NCI-H2107 treated with DMSO at 0.1 percent for 48 hours (cell line): ENCODE measurements around the gene NVL.
"Not testable (repeated sequence)": the region's sequence is repeated elsewhere in the genome, so short reads cannot be mapped to it uniquely, and the experiment has no call there.

Experiments used
- DNase-seq: peaks from one replicate; lab custom pipeline; 2025; ENCODE audit not compliant: unreplicated experiment; lab: John Stamatoyannopoulos, UW

NVL gene

GRCh38 chr1:224237119-224237881 lies 92.7 kb downstream of the NVL start:
- no peak for DNase-seq

GRCh38 chr1:224235813-224236493 lies 94.0 kb downstream of the NVL start:
- DNase-seq: no peak

- no peak for DNase-seq
Observed at GRCh38 chr1:224234017-224234416, 96.0 kb downstream of the NVL start.

- DNase-seq: no peak
Observed at GRCh38 chr1:224226849-224227502, 103.0 kb downstream of the NVL start.

GRCh38 chr1:224223819-224224714 lies 105.9 kb downstream of the NVL start:
- DNase-seq: no peak

- DNase-seq: no peak
Observed at GRCh38 chr1:224219612-224220059, 110.3 kb downstream of the NVL start.

- DNase-seq: no peak
Observed at GRCh38 chr1:224219011-224219611, 110.9 kb downstream of the NVL start.

GRCh38 chr1:224217655-224218623 lies 112.0 kb downstream of the NVL start:
- no peak for DNase-seq

GRCh38 chr1:224216382-224216781 lies 113.6 kb downstream of the NVL start:
- DNase-seq: no peak

GRCh38 chr1:224213438-224214119 lies 116.4 kb downstream of the NVL start:
- no peak for DNase-seq

- no peak for DNase-seq
Observed at GRCh38 chr1:224212618-224213061, 117.3 kb downstream of the NVL start.

- no peak for DNase-seq
Observed at GRCh38 chr1:224211206-224211962, 118.6 kb downstream of the NVL start.

GRCh38 chr1:224205931-224206538 lies 123.9 kb downstream of the NVL start:
- not testable (repeated sequence) for DNase-seq

- DNase-seq: no peak
Observed at GRCh38 chr1:224205438-224205840, 124.5 kb downstream of the NVL start.

- DNase-seq: no peak
Observed at GRCh38 chr1:224203243-224204016, 126.5 kb downstream of the NVL start.

- DNase-seq: no peak
Observed at GRCh38 chr1:224201853-224202252, 128.1 kb downstream of the NVL start.

- no peak for DNase-seq
Observed at GRCh38 chr1:224201383-224201782, 128.6 kb downstream of the NVL start.
